Bronchial epithelial cell (primary cell): ENCODE measurements around the gene ARHGAP30. TPM values are rescaled to one million over a fixed set of nuclear protein-coding genes. Genes with fewer than 3 reads are reported as not detected.

ENCODE experiments used
- DNase-seq: peaks from one replicate; pipeline ENCODE4 v3.0.0-alpha.2; 2010; ENCODE audit warnings: low read depth
- FAIRE-seq: peaks from 2 replicates; lab custom pipeline; 2011; peaks lifted over from hg19 to GRCh38; lab: Jason Lieb, UNC
- H3K27me3 ChIP-seq: 2 replicates; pipeline ENCODE4 v1.5.1; 2011; ENCODE audit warnings: low read length; ENCODE audit not compliant: control insufficient read depth, insufficient read depth
- H3K36me3 ChIP-seq: 2 replicates; pipeline ENCODE4 v1.5.1; 2011; ENCODE audit warnings: low read length; ENCODE audit not compliant: control insufficient read depth, insufficient read depth
- H3K4me3 ChIP-seq: 2 replicates; pipeline ENCODE4 v1.5.1; 2011; ENCODE audit warnings: mild to moderate bottlenecking, low read depth, low read length, control low read depth
- total RNA-seq: library from RNA; depleted of rRNA; stranded (reverse); fragments of >200 nt; gene quantifications from 2 replicates; pipeline ENCODE4 v1.2.1, GENCODE V29; 2014
- TF ChIP-seq, protein P1 (sequence below): IDR thresholded peaks from 2 replicates; pipeline ENCODE4 v1.5.1; 2011; ENCODE audit warnings: mild to moderate bottlenecking, moderate library complexity, low read length, control low read depth, inconsistent platforms; ENCODE audit not compliant: insufficient read depth, severe bottlenecking

The ARHGAP30 gene
- total RNA-seq, 1 donor from 2014 or later = 1.3 TPM

DNA sequence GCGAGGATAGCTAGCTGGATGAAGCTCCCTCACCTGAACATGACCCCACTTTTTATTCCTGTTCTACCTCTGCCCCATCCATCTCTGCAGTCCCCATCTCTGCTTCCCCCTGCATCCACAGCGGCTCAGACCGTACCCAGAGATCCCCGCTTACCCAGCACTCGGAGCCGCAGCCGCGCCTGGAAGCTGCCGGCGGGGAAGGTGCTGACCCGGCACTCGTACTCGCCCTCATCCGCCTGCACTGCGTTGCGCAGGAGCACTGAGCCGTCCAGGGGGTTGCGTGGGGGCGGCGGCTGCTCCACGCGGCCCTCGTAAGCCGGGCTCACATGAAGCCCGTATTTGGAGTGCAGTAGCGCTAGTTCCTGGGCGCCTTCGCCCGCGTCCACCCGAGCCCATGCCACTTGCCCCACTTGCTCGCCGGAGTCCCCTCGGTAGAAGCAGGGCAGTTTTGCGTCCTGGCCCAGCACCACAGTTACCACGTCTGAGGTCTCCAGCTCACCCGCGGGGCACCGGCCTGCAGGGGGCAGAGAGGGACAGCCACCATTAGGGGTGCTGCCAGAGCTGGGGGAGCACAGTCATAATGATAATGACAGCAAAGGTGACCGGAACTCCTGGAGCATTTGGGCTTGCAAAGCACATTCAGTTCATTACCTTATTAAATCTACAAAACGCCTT, 9.9 kb upstream of the ARHGAP30 start:
- no peak for FAIRE-seq
- H3K4me3 ChIP-seq = no peak overlapping the region
- H3K36me3 ChIP-seq = peaks cover 4% of the 10 kb centered on the region
- TF ChIP-seq, protein P1, sequence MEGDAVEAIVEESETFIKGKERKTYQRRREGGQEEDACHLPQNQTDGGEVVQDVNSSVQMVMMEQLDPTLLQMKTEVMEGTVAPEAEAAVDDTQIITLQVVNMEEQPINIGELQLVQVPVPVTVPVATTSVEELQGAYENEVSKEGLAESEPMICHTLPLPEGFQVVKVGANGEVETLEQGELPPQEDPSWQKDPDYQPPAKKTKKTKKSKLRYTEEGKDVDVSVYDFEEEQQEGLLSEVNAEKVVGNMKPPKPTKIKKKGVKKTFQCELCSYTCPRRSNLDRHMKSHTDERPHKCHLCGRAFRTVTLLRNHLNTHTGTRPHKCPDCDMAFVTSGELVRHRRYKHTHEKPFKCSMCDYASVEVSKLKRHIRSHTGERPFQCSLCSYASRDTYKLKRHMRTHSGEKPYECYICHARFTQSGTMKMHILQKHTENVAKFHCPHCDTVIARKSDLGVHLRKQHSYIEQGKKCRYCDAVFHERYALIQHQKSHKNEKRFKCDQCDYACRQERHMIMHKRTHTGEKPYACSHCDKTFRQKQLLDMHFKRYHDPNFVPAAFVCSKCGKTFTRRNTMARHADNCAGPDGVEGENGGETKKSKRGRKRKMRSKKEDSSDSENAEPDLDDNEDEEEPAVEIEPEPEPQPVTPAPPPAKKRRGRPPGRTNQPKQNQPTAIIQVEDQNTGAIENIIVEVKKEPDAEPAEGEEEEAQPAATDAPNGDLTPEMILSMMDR = no peak
- H3K27me3 ChIP-seq = no peaks in the 10 kb centered on the region
- no peak for DNase-seq

DNA sequence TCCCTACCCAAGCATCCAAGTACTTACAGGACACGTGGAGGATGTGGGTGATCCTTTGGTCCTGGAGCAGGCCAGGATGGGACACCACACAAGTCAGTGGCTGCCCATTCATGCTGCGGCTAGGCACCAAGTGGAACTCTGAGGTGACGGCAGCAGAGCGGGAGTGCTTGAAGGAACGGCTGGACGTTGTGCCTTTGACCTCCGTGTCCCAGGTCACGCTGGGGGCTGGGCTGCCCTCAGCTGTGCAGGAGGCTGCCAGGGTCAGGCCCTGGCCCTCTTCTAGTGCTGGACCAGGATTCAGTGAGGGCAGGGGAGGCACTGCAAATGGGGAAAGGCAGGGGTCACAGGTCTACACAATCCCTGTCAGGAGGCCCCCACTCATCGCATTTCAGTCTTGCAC, 7.7 kb upstream of the ARHGAP30 start:
- H3K36me3 ChIP-seq = peaks cover 11% of the 10 kb centered on the region
- FAIRE-seq (peak; percentile 64), DNase-seq (no peak)
- TF ChIP-seq, protein P1 = no peak
- no peak overlapping the region for H3K4me3 ChIP-seq
- no peaks in the 10 kb centered on the region for H3K27me3 ChIP-seq

DNA sequence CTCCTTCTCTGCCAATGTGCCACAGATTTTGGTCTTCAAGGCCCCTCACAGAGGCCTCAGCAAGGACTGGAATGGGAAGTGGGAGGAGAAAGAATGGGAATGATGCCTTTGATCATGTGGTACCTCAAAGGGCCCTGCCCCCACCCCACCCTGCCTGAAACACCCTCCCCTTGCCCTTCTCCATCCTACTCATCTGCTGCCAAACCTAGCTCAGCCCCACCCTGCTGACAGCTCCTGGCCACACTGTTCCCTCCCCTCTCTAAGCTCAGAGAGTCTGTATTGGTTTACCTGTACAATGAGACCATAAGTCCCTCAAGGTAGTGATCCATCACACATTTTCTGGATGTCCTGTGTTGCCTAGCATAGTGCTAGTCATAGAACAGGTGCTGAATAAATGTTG, 6.7 kb upstream of the ARHGAP30 start:
- TF ChIP-seq, protein P1 = no peak
- DNase-seq = peak; percentile 64
- Histone ChIP-seq H3K4me3 (no peak overlapping the region), H3K36me3 (peaks cover 13% of the 10 kb centered on the region), H3K27me3 (no peaks in the 10 kb centered on the region)
- FAIRE-seq = peak; percentile 28

DNA sequence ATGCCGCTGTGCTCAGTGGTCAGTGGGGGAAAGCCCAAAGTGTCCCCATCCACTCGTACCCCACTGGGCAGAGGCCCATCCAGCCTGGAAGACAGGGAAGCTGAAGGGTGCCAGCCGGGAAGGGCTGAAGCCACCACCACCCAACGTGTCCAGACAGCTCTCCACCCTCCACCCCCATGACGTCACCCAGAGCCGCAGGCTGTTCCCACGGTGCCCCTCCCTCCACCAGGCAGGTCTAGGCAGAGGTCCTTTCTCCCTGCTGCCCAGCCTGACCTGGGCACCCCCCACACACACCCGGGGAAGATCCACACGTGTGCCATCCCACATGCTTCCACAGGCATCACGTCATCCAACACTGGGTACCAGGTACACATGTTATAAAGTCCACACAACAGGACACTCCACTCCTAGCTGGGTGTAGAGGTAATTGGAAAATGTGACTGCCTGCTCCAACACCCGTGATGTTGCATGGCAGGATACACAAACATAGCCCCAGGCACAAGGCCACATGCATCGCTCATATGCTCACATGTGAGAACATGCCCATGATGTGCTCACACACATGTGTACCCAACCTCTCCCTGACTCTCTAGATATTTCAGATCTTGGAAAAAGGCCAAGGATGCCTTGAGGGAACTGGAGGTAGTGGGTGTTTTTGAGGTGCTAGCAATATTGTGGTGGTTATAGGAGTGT, 5.1 kb upstream of the ARHGAP30 start:
- Histone ChIP-seq H3K4me3 (peak overlapping the region; percentile 30), H3K27me3 (no peaks in the 10 kb centered on the region), H3K36me3 (peaks cover 20% of the 10 kb centered on the region)
- DNase-seq (peak; percentile 96), FAIRE-seq (peak; percentile 99)
- TF ChIP-seq, protein P1 = no peak

DNA sequence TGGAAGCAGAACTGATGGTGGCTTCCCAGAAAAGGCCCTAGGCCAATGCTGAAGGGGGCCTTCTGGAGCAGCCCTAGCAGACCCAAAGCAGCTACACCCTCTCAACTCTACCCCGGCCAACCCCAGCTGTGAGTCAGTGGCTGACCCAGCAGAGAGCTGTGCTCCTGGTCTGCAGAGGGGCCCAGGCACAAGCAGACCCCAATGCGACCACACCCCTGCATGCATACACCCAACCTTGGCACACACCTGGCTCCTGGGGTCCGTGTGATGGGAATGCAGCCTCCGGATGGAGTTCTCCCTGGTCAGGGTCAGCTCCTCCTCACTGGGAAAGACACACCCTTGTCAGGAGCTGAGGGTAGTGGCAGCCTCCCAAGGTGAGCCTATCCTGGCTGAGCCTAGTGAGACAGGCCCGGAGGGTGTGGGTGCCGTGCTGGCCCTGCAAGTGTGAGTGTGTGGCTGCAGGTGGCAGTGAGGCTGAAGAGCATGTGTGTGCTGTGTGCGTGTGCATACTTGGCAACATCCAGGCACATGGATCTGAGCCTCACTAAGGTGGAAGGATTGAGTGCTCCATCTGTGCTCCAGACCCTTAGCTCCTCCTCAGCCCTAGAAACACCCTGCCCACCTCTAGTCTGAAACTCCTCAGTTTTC, 3.9 kb upstream of the ARHGAP30 start:
- FAIRE-seq (peak; percentile 95), DNase-seq (peak; percentile 81)
- Histone ChIP-seq H3K36me3 (peaks cover 20% of the 10 kb centered on the region), H3K27me3 (no peaks in the 10 kb centered on the region), H3K4me3 (peak overlapping the region; percentile 30)
- TF ChIP-seq, protein P1 = peak; percentile 48
